C4-2B (cell line): Measurements from ENCODE around the gene NPHS2.
A peak's percentile ranks its signal among the peaks of the same experiment; 100 is the strongest.

ENCODE experiments used
- CTCF ChIP-seq: fragments of 450-650 bp; conservative IDR thresholded peaks from 2 replicates; pipeline ENCODE4 v1.5.1; 2017; ENCODE audit warnings: mild to moderate bottlenecking
- ZFX ChIP-seq: fragments of 450-650 bp; IDR thresholded peaks from 2 replicates; pipeline ENCODE4 v1.6.1; 2017

DNA sequence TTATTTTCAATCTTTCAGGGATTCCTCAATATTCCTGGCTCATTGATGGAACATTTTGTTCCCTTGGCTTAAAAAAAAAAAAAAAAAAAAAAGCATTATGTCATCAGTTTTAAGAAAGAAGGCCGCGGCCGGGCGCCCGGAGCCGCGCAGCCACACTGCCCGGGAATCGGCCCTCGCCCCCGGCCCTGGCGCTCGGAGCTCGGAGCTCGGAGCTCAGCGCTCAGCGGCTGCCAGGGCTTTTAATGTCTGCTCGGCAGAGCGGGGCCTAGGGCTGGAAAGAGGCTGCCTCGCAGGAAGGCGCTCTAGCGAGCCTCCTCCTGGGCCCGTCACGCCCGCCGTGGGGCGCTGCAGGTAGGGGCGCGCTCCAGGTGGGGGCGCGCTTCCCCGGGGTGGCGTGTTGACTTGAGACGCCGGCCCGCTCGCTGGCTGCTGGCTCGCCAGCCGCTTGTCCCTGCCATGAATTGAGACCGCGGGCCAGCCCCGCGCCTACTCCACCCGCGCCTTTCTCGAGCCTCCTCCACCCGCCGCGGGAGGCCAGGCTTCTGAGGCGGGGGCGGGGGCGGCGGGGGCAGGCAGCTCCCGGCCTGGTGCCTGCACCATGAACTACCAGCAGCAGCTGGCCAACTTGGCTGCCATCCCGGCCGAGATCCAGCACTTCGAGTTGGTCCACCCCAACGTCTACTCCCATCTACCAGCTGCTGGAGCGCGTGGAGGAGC, 10.5 kb upstream of the NPHS2 start:
- TF ChIP-seq CTCF (peak; percentile 90), ZFX (peak; percentile 82)
